ENCODE data around the gene PLEKHG1.

Gene PLEKHG1

DNA sequence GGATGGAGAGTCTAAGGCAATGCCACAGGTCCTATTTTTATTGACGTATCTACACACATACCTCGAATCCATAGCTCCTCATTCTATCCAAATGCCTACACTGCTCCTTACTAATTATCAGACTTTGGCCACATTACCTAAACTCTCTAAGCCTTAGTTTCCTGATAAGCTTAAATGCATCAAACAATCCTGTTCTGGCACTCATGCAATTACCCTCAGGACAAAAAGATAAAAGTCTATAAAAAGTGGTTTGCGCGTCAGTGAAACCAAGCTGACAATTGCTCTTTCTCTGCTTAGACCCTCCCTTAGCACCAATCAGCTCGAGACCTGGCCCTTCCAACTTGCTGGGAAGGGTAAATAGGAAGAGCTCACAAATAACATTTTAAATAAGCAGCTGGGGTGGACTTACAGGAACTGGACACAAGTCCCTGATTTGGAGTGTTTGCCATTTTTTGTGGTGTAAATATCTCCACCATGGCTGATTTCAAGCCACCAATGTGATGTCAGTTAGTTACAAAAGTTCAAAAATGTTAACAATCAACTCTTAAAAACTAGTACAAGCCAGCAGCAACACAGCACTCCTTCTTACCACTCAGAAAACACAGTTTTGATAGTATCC is 7.2 kb upstream of the PLEKHG1 start:
- Mint-ChIP-seq H3K27ac (no peak overlapping the region), H3K4me1 (peaks cover 38% of the 10 kb centered on the region), H3K36me3 (ENCODE audit: low read depth) (no peaks in the 10 kb centered on the region), H3K4me3 (no peak overlapping the region), H3K9me3 (peaks cover 7% of the 10 kb centered on the region), H3K27me3 (ENCODE audit: low read depth, poor library complexity) (peaks cover 31% of the 10 kb centered on the region)
- no peak for TF ChIP-seq CTCF (IDR thresholded peaks at IDR 0.05)
- DNase-seq: no peak

DNA sequence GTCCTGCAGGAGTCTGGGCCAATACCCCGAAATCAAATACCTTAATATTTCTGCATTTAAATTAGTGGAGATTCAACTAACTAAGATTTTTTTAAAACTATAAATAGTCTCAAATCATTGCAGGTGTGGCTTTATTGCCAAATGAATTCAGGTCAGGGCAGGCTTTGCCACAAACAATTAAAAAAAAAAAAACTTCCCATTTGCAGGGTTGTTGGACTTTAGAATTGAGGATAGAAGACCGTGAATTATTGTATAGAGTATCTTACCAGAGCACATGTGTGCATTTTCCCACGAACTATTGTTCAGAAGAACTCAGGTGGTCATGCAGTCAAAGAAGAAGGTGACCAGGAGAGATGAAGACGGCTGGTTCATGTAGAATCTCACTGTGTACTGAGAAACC is 6.6 kb upstream of the PLEKHG1 start:
- no peak for DNase-seq
- H3K27me3 Mint-ChIP-seq (ENCODE audit: low read depth, poor library complexity): peaks cover 37% of the 10 kb centered on the region

DNA sequence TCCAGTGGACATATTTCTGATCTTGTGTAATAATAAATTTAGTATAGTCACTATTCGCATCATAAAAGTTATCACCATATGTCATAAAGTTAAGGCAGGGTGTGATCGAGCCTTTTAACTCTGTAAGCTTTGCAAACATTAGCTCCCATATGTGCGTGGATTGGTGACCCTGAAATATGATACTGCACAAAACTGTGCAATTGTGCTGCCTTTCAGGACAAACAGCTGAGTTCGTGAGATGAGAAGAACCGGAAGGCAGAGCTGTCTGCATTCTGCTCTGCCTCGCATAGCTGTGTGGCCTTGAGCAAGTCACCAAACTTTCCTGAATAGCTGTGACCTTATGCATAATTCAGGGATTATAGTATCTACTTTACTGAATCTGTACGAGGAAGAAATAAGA is 3.2 kb upstream of the PLEKHG1 start:
- no peak for TF ChIP-seq CTCF (IDR thresholded peaks at IDR 0.05)
- Mint-ChIP-seq H3K9me3 (peaks cover 7% of the 10 kb centered on the region), H3K4me1 (peaks cover 38% of the 10 kb centered on the region), H3K27me3 (ENCODE audit: low read depth, poor library complexity) (peaks cover 59% of the 10 kb centered on the region), H3K27ac (no peak overlapping the region), H3K4me3 (no peak overlapping the region), H3K36me3 (ENCODE audit: low read depth) (no peaks in the 10 kb centered on the region)
- DNase-seq: no peak

More for the DNA sequence above, 6.6 kb upstream of the PLEKHG1 start:
- TF ChIP-seq CTCF (IDR thresholded peaks at IDR 0.05): no peak
- Mint-ChIP-seq H3K27ac (no peak overlapping the region), H3K9me3 (peaks cover 7% of the 10 kb centered on the region), H3K4me3 (no peak overlapping the region), H3K36me3 (ENCODE audit: low read depth) (no peaks in the 10 kb centered on the region), H3K4me1 (peaks cover 38% of the 10 kb centered on the region)

DNA sequence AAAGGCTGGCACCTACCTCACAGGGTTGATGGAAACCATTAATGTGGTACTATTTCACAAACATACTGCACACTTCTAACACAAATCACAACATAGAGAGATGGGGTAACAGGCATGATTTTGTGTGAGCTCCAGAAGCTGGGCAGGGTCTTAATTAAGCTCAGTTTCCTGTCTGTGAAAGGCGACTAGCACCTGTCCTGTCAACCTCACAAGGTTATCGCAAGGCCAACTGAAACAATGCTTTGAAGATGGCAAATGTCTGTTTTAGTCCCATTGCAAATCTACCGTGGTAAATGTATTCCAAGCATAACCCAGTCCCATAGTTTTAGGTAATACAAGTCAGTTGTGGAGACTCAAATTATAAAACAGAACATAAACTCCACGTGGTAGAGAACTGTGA is 1.3 kb upstream of the PLEKHG1 start:
- Mint-ChIP-seq H3K36me3 (ENCODE audit: low read depth) (no peaks in the 10 kb centered on the region), H3K27me3 (ENCODE audit: low read depth, poor library complexity) (peaks cover 68% of the 10 kb centered on the region), H3K27ac (no peak overlapping the region), H3K9me3 (no peaks in the 10 kb centered on the region), H3K4me3 (peak overlapping the region; percentile 83), H3K4me1 (peaks cover 50% of the 10 kb centered on the region)
- TF ChIP-seq CTCF (IDR thresholded peaks at IDR 0.05): no peak
- no peak for DNase-seq

GRCh38 chr6:150598858-150599198 is 857 bp upstream of the PLEKHG1 start:
- Mint-ChIP-seq H3K36me3 (ENCODE audit: low read depth) (no peaks in the 10 kb centered on the region), H3K4me1 (peaks cover 50% of the 10 kb centered on the region), H3K27me3 (ENCODE audit: low read depth, poor library complexity) (peaks cover 73% of the 10 kb centered on the region), H3K9me3 (no peaks in the 10 kb centered on the region), H3K4me3 (peak overlapping the region; percentile 83), H3K27ac (no peak overlapping the region)
- DNase-seq: no peak
- TF ChIP-seq CTCF (IDR thresholded peaks at IDR 0.05): no peak

DNA sequence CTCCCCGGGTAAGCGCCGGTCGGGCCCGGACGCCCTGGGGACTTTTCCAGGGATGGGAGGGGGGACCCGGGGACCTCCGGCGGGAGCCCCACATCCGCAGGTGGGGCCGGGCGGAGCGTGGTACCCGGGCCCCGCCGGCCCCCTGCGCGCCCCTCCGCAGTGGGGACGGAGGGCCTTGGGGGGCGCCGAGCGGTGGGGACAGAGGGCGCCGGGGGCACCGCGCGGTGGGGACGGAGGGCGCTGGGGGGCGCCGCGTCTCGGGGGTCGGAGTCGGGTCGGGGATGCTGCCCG is 270 bp downstream of the PLEKHG1 start:
- no peak for DNase-seq
- Mint-ChIP-seq H3K27ac (no peak overlapping the region), H3K9me3 (no peaks in the 10 kb centered on the region), H3K4me1 (peaks cover 50% of the 10 kb centered on the region), H3K36me3 (ENCODE audit: low read depth) (no peaks in the 10 kb centered on the region), H3K4me3 (no peak overlapping the region), H3K27me3 (ENCODE audit: low read depth, poor library complexity) (peaks cover 74% of the 10 kb centered on the region)
- TF ChIP-seq CTCF (IDR thresholded peaks at IDR 0.05): no peak

Measured in nephron progenitor cell (in vitro differentiated cells).